Germinal center (tissue), 1 donor: ENCODE results near the gene BCORL1.

Experiments used
- DNase-seq: peaks from one replicate; pipeline ENCODE4 v3.0.0; 2012; ENCODE audit warnings: mixed read lengths, low spot score

The BCORL1 gene

GRCh38 chrX:129982300-129983251, at the start of gene BCORL1:
BCORL1 (plus strand) TSS chrX:129982635; CDS start chrX:130005232, 22,597 bp downstream.
- DNase-seq: peak; percentile 92

GRCh38 chrX:129932821-129933321, 49.6 kb upstream of the BCORL1 start:
- no peak for DNase-seq

GRCh38 chrX:129933700-129934099, 48.7 kb upstream of the BCORL1 start:
- DNase-seq: no peak

- DNase-seq: no peak
Observed at GRCh38 chrX:129934461-129934860, 48.0 kb upstream of the BCORL1 start.

GRCh38 chrX:129934952-129935351, 47.5 kb upstream of the BCORL1 start:
- no peak for DNase-seq

- no peak for DNase-seq
Observed at GRCh38 chrX:129938081-129938480, 44.4 kb upstream of the BCORL1 start.

GRCh38 chrX:129939986-129940385, 42.4 kb upstream of the BCORL1 start:
- DNase-seq: no peak

GRCh38 chrX:129940721-129941120, 41.7 kb upstream of the BCORL1 start:
- no peak for DNase-seq

- no peak for DNase-seq
Observed at GRCh38 chrX:129945131-129945530, 37.3 kb upstream of the BCORL1 start.

- no peak for DNase-seq
Observed at GRCh38 chrX:129953334-129953648, 29.1 kb upstream of the BCORL1 start.

GRCh38 chrX:129953881-129954280, 28.6 kb upstream of the BCORL1 start:
- no peak for DNase-seq

- no peak for DNase-seq
Observed at GRCh38 chrX:129954804-129955203, 27.6 kb upstream of the BCORL1 start.

- no peak for DNase-seq
Observed at GRCh38 chrX:129955682-129956081, 26.8 kb upstream of the BCORL1 start.

- no peak for DNase-seq
Observed at GRCh38 chrX:129956145-129956544, 26.3 kb upstream of the BCORL1 start.

GRCh38 chrX:129956765-129957164, 25.7 kb upstream of the BCORL1 start:
- no peak for DNase-seq

- peak; percentile 80 for DNase-seq
Observed at GRCh38 chrX:129957241-129958082, 25.0 kb upstream of the BCORL1 start.

GRCh38 chrX:129958083-129958465, 24.4 kb upstream of the BCORL1 start:
- no peak for DNase-seq

GRCh38 chrX:129958814-129959492, 23.5 kb upstream of the BCORL1 start:
- no peak for DNase-seq

GRCh38 chrX:129959493-129959832, 23.0 kb upstream of the BCORL1 start:
- no peak for DNase-seq

- peak; percentile 78 for DNase-seq
Observed at GRCh38 chrX:129961180-129962083, 21.0 kb upstream of the BCORL1 start.

- DNase-seq: no peak
Observed at GRCh38 chrX:129963729-129964128, 18.7 kb upstream of the BCORL1 start.
